GM19467 (cell line): ENCODE results near the gene ATP2B2.
"Not testable (repeated sequence)": the region's sequence is repeated elsewhere in the genome, so short reads cannot be mapped to it uniquely, and the experiment has no call there.

Experiments
- ATAC-seq: cut with Tn5 transposase; IDR thresholded peaks from one replicate; pipeline ENCODE4 v1.9.1; 2021; ENCODE audit warnings: mild to moderate bottlenecking, moderate library complexity; ENCODE audit not compliant: unreplicated experiment

ATP2B2 gene

DNA sequence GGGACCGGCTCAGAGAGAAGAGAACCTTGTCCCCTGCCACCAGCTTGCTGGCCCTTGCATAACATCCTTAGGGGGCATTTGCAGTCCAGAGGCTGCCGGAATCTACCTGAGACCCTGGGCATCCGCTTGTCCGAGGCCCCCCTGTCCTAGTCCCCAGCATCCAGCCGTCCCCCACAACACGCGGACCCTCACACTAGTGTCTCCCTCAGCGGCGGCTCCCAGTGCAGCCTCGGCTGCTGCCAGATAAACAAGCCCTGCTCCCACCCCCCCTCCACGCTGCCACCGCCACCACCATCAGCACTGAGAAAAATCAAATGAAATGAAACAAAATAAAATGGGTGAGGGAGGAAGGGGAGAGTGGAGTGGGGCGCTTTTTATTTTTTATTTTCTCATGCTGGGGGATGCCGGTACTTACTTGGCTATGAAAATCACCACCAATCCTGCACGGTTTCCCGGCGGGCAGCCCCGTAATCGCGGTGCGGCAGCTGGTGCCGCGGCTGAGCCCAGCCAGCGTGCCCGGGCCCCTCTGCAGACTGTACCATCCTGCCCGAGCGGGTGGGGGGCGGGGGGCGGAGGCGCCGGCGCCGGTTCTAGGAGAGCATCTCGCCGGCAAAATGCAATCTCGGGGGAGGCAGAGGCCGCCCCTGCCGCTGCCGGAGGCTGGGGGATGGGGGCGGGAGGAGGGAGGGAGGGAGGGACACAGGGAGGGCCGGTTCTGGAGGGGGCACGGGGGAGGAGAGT lies at the start of gene ATP2B2:
TSS of gene ATP2B2 (minus strand) at position 537 of the 741 bp plus-strand sequence. CDS start 56,043 bp downstream, outside the sequence.
- no peak for ATAC-seq

DNA sequence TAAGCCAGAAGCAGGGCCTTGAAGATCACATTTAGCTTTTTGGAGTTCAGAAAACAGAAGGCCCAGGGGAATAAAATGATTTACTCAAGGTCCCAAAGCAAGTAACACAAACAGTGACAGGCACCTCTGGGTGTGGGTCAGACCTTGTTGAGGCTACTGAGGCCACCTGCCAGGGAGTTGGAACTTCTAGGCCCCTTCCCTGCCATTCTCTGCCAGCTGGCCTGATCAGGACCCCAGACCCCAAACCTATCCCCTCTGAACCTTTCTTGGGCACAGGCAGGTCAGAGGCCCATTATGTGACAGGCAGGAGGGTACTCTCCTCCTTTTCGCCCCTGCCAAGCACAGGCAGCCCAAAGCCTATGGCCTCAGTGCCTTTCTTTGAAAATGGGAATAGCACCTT lies 49.4 kb upstream of the ATP2B2 start:
- ATAC-seq: no peak

DNA sequence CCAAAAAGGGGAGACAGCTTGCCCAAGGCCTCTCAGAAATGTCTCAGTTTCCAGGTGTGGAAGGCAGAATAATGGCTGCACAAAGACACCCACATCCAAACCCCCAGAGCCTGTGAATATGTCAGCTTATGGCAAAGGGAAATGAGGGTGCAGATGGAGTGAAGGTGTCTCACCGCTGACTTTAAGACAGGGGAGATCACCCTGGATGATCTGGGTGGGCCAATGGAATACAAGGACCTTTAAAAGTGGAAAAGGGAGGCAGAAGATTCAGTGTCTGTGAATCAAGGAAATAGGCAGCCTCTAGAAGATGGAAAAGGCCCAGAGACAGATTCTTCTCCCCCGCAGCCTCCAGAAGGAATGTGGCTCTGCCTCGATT lies 48.8 kb upstream of the ATP2B2 start:
- no peak for ATAC-seq

DNA sequence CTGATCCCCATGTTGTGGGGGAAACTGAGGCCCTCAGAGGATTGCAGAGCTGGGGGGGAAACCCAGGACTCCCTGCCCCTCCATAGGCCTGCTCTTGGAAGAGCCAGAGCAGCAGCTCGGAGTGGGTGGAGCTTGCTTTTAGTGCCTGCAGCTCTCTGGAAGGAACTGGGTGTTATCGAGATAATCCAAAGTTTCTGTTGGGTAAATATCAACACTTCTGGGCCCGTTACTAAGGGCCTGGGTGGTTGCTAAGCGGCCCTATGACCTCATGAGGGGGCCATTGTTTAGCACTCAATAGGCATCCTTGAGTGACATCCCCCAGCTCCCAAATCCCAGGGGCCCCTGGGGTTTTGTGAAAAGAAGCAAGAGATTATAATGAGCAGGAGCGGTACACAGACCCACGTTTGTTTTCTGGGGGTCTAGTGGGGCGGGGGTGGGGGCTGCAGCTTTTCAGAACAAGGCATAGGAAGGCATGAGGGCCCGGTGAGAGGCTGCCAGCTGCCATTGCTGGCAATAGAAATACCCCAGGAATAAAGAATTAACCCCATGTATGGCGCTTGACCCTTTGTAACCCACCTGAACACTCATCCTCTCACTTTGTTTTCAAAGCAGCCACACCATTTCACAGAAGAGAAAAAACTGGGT lies 48.3 kb upstream of the ATP2B2 start:
- no peak for ATAC-seq

DNA sequence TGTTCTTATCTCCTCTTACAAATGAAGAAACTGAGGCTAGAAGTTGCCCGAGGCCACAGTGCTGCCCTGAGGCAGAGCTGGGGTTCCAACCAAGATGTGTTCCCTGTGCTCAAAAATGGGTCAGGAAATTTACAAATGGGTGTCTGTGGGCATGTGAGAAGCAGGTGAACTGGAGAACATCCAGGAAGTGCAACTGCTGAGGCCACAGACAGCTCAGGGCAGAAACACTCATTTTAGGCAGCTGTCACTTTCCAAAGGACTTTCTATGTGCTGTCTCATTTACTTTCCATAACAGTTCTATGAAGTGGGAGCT lies 47.2 kb upstream of the ATP2B2 start:
- ATAC-seq: no peak

DNA sequence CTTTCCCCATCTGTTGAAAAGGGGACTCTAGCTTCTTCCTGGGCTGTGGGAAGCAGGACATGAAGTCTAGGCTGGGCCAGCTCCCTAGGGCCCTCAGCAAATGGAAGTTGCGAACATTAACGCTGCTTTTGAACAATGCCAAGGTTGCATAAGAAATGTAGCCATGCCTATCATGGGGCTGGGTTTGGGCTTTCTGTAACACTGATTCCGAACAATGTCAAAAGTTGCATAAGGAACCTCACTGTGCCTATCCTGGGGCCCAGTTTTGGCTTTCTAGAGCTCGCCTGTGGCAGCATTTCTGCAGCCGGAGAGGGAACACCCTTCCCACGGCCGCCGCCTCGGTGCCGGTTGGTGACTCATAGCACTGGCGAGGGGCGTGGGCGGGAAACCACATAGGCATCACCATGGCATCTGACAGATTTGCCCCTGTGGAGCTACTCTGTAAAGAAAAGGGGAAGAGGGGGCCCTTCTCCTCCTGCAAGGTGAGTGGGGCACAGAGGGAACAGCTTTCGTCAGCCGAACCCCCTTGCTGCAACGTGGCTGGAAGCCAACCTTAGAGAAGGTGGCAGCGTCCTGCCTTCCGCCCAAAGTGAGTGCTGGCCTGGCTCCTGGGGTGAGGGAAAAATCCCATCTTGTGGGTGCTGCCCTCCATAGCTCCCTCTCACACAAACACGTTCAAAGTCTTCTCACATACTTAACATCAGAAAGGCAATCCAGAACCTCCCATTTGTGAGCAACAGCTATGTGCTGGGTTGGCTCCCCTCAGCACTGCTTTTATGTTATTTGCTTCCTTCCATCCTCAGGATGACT lies 46.6 kb upstream of the ATP2B2 start:
- ATAC-seq: no peak

DNA sequence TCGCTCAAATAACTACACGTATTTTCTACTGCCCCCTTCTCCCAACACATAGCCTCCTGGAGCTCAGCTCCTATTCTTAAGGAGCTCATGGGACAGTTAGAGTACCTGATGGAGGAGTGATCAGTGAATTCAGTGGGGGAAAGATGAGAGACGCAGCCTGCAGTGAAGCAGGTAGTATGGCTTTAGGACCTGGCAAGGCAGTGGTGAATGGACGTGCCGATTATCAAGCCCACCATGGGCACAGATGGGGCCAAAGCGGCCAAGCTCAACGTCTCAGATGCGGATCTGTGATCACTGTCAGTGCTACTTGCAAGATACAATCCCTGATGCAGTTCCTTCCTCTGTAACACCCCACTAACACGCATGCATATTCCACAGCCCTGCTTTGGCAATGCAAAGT lies 45.8 kb upstream of the ATP2B2 start:
- ATAC-seq: no peak

DNA sequence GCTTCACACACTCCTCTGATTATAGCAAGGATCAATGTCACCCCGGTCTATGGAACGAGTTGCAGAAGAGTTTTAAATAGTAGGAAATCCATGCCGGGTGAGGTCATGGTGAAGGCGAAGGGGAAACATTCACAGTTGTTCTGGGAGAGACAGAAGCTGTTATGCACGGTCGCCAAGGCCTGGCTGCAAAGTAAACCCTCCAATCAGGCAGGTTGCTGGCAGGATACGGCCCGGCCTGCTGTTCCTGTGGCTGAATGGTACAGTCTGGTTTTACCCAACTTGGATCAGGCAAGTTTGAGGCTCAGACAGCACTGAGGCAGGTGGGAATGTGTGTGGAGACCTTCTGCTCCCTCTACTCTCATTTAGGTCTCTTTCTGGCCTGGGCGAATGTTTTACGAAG lies 45.3 kb upstream of the ATP2B2 start:
- no peak for ATAC-seq

DNA sequence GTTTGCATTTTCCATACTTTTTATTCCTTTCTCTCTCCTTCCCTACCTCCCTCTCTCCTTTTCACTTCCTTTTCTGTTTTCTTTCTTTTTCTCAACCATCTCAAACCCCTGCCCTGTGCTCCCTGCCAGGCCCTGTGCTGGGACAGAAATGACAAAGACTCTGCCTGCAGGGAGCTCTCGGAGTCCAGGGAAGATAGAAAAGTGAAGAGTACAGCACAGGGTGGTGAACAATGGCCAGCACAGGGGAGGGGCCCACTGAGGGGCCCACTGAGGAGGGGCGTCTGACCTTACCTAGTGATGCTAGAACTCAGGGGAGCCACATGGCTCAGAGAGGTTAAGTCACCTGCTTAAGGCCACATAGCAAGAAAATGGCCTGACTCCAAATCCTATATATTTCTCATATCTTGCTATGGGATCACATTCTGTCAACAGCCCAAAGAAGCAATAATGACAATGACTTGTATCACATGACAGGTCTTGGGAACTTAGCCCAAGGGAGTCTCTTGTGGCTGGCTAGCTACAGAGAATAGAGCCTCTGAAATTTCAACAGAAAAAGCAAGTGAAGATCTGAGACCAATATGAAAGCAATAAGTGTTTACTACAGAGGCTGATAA lies 44.3 kb upstream of the ATP2B2 start:
- no peak for ATAC-seq

DNA sequence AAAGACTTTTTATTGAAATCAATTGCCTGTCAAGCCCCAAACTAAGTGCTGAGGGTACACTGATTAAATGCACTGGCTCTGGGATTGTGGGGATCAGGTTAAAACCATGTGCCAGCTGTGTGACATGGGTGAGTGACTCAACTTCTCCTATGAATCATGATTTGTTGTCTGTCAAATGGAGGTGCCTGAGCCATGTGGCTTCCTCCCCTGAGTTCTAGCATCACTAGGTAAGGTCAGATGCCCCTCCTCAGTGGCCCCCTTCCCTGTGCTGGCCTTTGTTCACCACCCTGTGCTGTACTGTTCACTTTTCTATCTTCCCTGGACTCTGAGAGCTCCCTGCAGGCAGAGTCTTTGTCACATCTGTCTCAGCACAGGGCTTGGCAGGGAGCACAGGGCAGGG lies 43.6 kb upstream of the ATP2B2 start:
- no peak for ATAC-seq

DNA sequence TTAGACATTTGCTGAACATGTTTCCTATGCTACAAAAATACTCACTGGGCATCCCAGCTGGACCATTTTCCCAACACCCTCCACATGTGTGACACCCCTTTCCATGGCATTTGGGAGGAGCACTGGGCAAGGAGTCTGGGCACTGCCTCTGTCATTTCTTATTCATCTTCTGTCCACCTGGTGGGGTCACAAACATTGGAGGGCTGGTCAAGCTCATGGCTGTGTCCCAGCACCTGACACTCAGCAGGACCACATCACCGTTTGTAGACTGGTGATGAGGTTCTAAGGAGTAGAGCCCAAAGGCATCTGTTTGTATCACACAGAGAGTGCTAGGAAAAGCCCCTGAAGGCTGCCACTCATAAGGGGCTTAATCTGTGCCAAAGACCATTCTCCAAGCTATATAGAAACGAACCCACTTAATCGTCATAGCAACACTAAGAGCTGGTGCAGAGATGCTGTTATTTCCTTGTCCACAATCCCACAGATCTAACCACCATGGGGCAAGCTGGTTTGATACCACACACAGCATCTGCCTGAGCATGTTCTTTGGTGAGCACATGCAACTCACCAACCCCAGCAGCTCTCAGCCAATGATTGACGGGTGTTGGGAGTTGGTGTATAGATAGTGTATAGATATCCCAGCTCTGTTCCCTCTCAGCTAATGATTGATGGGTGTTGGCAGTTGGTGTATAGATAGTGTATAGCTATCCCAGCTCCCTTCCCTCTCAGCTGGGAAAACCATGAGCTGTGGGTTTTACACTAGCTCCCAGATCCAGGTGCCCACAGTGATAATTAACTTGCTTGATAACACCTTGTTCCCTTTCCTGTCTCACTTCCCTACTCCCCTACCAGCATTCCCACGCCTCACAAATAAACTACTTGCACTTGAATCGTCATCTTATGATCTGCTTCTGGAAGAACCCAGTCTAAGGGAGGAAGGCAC lies 42.7 kb upstream of the ATP2B2 start:
- no peak for ATAC-seq

DNA sequence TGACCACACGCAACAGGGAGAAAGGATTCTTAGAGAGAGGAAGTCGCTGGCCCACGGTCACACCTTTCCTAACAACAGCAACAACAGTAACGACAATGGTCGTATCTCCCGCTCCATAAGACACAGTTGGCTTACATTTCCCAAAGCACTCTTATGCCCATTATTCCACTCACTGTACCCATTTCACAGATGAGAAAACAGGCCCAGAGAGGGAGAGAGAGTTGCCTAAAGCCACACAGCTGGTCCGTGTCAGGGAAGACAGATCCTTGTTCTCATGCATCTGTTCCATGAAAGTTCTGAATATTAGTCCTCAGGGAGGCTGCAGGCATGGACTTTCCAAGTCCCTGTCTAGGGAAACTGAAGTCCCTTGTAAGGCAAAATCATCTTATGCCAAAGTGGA lies 42.0 kb upstream of the ATP2B2 start:
- no peak for ATAC-seq

DNA sequence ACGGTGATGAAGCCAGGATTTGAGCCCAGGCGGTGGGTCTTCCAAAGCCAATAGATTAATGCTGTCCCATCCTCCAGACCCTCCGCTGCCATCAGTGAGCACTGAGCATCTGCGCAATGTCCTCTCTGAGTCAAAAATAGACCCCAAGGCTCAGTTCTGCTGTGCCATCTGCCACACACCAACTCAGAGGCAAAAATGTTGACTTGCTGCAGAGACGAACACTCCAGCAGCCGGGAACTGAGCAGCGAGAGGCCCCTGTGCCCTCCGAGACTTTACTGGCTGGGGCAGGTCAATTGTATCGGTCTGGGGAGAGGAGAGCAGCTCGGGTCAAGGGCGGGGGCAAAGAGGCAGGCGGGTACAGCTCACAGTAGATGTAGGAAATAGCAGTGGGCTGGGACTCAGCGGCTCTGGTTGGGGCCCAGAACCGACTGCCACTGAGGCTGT lies 41.5 kb upstream of the ATP2B2 start:
- ATAC-seq: no peak

DNA sequence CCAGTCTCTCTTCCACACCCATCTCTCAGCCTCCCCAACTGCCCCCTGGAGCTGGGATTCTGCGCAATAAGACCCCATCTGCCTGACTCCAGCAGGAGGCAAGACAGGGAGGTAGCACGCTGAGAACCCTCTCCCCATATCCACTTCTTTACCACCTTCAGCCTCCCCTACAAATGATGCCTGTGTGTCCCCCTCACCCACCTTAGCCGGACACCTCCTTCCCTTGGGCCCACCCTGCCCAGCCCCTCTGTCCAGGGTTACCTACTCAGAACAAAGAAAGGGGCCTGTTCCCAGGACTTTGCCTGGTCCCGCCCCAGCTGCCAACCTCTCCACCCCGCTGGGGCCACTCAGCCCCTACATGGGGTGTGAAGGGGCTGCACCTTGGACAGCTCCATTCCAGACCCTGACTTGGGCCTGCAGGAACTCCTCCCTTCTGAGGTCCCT lies 40.8 kb upstream of the ATP2B2 start:
- no peak for ATAC-seq

DNA sequence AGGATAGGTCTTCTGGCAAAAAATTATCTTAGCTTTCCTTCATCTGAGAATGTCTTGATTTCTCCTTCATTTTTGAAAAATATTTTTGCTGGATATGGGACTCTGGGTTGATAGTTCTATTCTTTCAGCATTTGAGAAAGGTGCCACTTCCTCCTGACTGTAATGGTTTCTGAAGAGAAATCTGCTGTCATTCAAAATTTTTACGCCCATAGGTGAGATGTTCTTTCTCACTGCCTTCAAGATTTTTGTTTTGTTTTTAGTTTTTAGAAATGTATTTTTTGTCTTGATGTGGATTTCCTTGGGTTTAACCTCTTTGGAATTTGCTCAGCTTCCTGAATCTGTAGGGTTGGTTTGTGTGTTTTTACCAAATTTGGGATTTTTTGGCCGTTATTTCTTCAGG lies 37.1 kb upstream of the ATP2B2 start:
- ATAC-seq: no peak

DNA sequence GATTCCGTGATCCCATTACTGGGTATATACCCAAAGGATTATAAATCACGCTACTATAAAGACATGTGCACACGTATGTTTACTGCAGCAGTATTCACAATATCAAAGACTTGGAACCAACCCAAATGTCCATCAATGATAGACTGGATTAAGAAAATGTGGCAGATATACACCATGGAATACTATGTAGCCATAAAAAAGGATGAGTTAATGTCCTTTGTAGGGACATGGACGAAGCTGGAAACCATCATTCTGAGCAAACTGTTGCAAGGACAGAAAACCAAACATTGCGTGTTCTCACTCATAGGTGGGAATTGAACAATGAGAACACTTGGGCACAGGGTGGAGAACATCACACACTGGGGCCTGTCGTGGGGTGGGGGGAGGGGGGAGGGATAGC lies 35.0 kb upstream of the ATP2B2 start:
- not testable (repeated sequence) for ATAC-seq

DNA sequence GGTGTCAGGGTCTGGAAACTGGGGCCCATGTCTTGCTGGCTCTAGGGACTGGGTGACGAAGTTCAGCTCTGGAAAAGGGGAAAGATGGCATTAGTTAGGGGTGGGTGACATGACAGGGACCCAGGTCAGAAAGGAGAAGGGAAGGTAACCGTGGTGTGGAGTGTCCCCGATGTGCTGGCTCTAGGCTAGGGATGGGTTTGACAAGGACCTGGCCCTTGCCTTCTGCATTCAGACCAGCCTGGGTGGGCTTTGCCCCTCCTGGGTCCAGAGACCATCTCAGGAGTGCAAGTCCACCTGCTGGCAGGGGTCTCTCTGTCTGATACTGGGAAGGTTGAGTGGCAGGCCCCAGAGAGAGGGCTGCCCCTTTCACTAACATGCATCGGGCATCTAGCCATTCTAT lies 28.7 kb upstream of the ATP2B2 start:
- ATAC-seq: no peak

DNA sequence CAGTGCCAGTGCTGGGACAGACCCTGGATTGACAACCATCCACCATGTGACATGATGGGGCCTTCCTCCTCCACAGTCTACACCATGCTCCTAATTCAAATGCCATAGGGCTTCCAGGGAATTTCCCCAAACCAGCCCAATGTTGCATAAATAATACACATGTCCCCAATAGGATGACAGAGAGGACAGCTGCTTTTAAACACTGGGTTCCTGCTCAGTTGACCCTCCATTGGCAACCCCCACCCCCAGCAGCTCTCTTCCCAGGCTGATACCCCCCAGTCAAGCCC lies 28.3 kb upstream of the ATP2B2 start:
- ATAC-seq: no peak

DNA sequence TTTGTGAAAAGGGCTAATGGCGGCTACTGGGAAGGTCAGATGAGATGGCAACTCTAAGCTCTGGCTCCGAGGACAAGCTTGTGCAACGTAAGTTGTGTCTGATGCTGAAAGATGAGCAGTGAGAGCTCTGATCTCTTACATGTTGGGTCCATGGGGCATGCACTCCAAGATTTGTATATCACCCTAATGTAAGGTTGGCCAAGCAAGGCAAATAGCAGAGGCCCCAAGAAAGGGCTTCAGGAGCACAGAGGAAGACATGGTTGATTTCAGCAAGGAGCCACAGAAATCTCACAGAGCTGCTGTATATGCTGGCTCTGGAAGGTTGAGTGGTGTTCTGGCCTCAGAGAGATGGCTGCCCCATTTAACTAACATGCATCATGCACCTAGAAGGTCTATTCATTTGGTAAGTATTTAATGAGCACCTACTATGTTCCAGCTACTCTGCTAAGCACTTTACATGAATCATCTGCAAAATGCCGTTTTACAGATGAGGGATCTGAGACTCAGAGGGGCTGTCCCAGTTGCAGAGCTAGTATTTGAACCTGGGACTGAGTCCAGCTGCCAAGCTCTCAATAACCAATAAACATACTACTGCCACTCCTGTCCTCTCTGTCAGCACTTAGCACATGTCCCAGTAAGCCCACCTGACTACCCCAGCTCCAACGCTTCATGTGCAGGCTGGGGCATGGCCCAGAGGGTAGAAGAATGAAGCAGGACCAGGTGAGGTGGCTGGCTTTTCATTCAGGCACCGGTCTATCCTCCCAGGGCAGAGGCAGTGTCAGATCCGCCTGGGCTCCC lies 27.8 kb upstream of the ATP2B2 start:
- no peak for ATAC-seq

DNA sequence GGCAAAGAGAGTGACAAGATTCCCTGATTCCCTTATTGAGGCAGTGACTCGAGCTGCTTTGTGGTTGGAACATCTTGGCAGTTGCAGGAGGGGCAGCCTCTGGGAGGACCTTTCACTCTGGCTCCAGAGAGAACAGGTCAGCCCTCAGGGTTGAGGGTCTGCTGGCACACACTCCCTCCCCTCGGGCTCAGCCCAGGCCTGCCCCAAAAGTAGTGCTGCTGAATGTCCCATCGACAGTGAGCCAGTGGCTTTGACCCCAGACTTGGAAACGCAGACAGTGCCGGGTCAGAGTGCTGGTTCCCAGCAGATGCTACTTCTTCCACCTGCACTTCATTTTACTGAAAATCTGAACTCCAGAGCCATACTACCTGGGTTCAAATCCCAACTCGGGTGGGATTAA lies 25.6 kb upstream of the ATP2B2 start:
- ATAC-seq: no peak
